PC-3 (cell line): ENCODE data around the gene ARV1. TPM values are rescaled to one million over a fixed set of nuclear protein-coding genes. Genes with fewer than 3 reads are reported as not detected.
A peak's percentile ranks its signal among the peaks of the same experiment; 100 is the strongest.

Experiments
- ATAC-seq: fragments of 200-7000 bp; cut with Tn5 transposase; 2 replicates; pipeline ENCODE4 v1.9.1; 2020; ENCODE audit warnings: mild to moderate bottlenecking, moderate library complexity
- BruUV-seq: library from RNA; stranded (reverse); fragments of 400-500 nt; replicated peaks from 2 replicates; lab custom pipeline; 2021; lab: Mats Ljungman, UMichigan
- CTCF ChIA-PET: fragments of 300-600 bp; sonication (Branson Sonifier 250); formaldehyde crosslinking; loops from one replicate; lab custom pipeline; 2022; ENCODE audit warnings: antibody characterized with exemption; lab: Charles Lee
- POLR2A ChIA-PET: fragments of 300-600 bp; sonication (Branson Sonifier 250); formaldehyde crosslinking; loops from one replicate; lab custom pipeline; 2022; ENCODE audit warnings: antibody characterized with exemption; ENCODE audit not compliant: unreplicated experiment; lab: Charles Lee
- DNase-seq: peaks from one replicate; pipeline ENCODE4 v3.0.0-alpha.2; 2015
- H2AFZ ChIP-seq: fragments of 300-600 bp; sonication (generic); 2 replicates; pipeline ENCODE4 v1.6.0; 2016; ENCODE audit warnings: antibody characterized with exemption, low read length
- H3F3A ChIP-seq: fragments of 300-600 bp; sonication (generic); one replicate; pipeline ENCODE4 v1.6.0; 2017; ENCODE audit warnings: antibody characterized with exemption, low read length, control low read depth, mild to moderate bottlenecking; ENCODE audit not compliant: unreplicated experiment
- H3K27ac ChIP-seq: fragments of 300-600 bp; sonication (generic); 2 replicates; pipeline ENCODE4 v1.5.1; 2016; ENCODE audit warnings: mild to moderate bottlenecking, low read length
- H3K27me3 ChIP-seq: fragments of 300-600 bp; sonication (generic); 2 replicates; pipeline ENCODE4 v1.6.1; 2016; ENCODE audit warnings: low read length, mixed read lengths
- H3K36me3 ChIP-seq: fragments of 300-600 bp; sonication (generic); 2 replicates; pipeline ENCODE4 v1.6.1; 2016; ENCODE audit warnings: low read depth, mixed run types, low read length, mixed read lengths
- H3K4me1 ChIP-seq: fragments of 300-600 bp; sonication (generic); 2 replicates; pipeline ENCODE4 v1.5.1; 2016; ENCODE audit warnings: low read length; ENCODE audit not compliant: insufficient read depth
- H3K4me2 ChIP-seq: fragments of 300-600 bp; sonication (generic); 2 replicates; pipeline ENCODE4 v1.6.0; 2016; ENCODE audit warnings: low read length
- H3K4me3 ChIP-seq: fragments of 300-600 bp; sonication (generic); 2 replicates; pipeline ENCODE4 v1.5.1; 2016; ENCODE audit warnings: mild to moderate bottlenecking, low read length, mixed read lengths
- H3K79me2 ChIP-seq: fragments of 300-600 bp; sonication (generic); 2 replicates; pipeline ENCODE4 v1.6.1; 2017; ENCODE audit warnings: low read length, mixed read lengths
- H3K9ac ChIP-seq: fragments of 300-600 bp; sonication (generic); 2 replicates; pipeline ENCODE4 v1.6.0; 2016; ENCODE audit warnings: mild to moderate bottlenecking, low read length
- H3K9me2 ChIP-seq: fragments of 300-600 bp; sonication (generic); replicated peaks from 2 replicates; pipeline ENCODE4 v1.6.1; 2016; ENCODE audit warnings: mixed run types, low read length, mixed read lengths
- H3K9me3 ChIP-seq: fragments of 300-600 bp; sonication (generic); 2 replicates; pipeline ENCODE4 v1.6.1; 2016; ENCODE audit warnings: low read length, mixed read lengths
- H4K20me1 ChIP-seq: fragments of 300-600 bp; sonication (generic); 2 replicates; pipeline ENCODE4 v1.6.1; 2016; ENCODE audit warnings: low read length, mixed read lengths
- EZH2 ChIP-seq: fragments of 300-600 bp; sonication (generic); IDR thresholded peaks from one replicate; pipeline ENCODE4 v1.6.1; 2017; ENCODE audit warnings: antibody characterized with exemption, mild to moderate bottlenecking, low read length; ENCODE audit not compliant: unreplicated experiment
- EZH2phosphoT487 ChIP-seq: fragments of 300-600 bp; sonication (generic); IDR thresholded peaks from 2 replicates; pipeline ENCODE4 v1.6.1; 2018; ENCODE audit warnings: mild to moderate bottlenecking, antibody characterized with exemption, low read length, borderline replicate concordance
- intact Hi-C: fragments of 100-400 bp; cut with micrococcal nuclease; formaldehyde crosslinking; loops from 2 replicates; pipeline ENCODE4 v1.9.0; 2023
- total RNA-seq: library from RNA; depleted of rRNA; stranded (reverse); fragments of >200 nt; gene quantifications from 2 replicates; pipeline ENCODE4 v1.2.3, GENCODE V29; 2014
- TF ChIP-seq, protein P1 (sequence below): fragments of 300-600 bp; sonication (generic); conservative IDR thresholded peaks from 2 replicates; pipeline ENCODE4 v1.5.1; 2017; ENCODE audit warnings: antibody characterized with exemption, low read depth, mild to moderate bottlenecking, low read length

The ARV1 gene
- total RNA-seq, 1 experiment from 2014 or later = 30.6 TPM

DNA sequence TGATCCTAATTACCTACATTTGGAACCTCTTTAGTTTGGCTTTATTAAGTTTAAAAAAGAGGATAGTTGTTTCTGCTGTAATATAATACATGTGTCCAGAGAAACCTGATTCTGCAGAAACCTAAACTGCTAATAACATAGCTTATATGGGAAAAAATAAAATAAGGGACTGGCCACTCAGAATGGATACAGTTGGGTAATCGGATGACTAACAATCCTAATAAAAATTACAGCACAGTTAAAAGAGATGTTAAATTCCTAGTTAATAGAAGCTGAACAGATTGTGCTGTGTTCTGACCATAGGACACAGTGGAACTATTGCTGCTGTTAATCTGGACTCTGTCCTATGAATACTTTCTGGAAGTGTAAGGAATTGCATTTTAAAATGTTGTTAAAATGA, 16.0 kb downstream of the ARV1 start:
- Histone ChIP-seq H3K4me1 (peaks cover 9% of the 10 kb centered on the region), H3K4me3 (no peak overlapping the region), H3K79me2 (peaks cover 13% of the 10 kb centered on the region), H2AFZ (no peak overlapping the region), H3K9me3 (no peaks in the 10 kb centered on the region), H3F3A (no peaks in the 10 kb centered on the region), H3K9me2 (no peaks in the 10 kb centered on the region), H3K36me3 (peaks cover 62% of the 10 kb centered on the region), H3K27me3 (no peaks in the 10 kb centered on the region), H3K9ac (no peak overlapping the region), H3K4me2 (no peak overlapping the region), H4K20me1 (peaks cover 1% of the 10 kb centered on the region; the same call in 1 of the 2 replicates), H3K27ac (no peak overlapping the region)
- ChIA-PET POLR2A (no interaction called here), CTCF (no interaction called here)
- no TSS peak for BruUV-seq
- intact Hi-C loops = no loop called here
- DNase-seq (no peak), ATAC-seq (peak; percentile 87)
- TF ChIP-seq, protein P1, sequence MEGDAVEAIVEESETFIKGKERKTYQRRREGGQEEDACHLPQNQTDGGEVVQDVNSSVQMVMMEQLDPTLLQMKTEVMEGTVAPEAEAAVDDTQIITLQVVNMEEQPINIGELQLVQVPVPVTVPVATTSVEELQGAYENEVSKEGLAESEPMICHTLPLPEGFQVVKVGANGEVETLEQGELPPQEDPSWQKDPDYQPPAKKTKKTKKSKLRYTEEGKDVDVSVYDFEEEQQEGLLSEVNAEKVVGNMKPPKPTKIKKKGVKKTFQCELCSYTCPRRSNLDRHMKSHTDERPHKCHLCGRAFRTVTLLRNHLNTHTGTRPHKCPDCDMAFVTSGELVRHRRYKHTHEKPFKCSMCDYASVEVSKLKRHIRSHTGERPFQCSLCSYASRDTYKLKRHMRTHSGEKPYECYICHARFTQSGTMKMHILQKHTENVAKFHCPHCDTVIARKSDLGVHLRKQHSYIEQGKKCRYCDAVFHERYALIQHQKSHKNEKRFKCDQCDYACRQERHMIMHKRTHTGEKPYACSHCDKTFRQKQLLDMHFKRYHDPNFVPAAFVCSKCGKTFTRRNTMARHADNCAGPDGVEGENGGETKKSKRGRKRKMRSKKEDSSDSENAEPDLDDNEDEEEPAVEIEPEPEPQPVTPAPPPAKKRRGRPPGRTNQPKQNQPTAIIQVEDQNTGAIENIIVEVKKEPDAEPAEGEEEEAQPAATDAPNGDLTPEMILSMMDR = no peak
- TF ChIP-seq EZH2phosphoT487 (no peak), EZH2 (no peak)

DNA sequence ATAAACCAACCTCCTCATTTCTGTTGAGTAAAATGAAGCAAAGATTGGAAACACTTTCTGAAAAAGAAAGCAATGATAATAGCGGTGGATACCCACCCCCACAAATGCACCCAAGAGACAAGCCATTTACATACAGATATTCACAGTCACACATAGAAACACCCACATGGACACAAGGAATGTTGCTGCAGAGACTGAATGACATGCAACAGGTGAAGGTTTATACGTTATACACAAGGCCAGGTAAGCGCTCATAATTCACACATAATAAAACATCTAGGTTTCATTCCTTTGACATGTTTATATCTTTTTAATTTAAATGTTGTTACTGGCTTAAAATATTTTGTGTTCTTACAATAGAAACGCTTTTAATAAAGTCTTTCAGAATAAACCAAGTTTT, 21.3 kb downstream of the ARV1 start:
- Histone ChIP-seq H3F3A (no peaks in the 10 kb centered on the region), H2AFZ (no peak overlapping the region), H3K4me3 (no peak overlapping the region), H3K4me1 (no peaks in the 10 kb centered on the region), H3K9me2 (no peaks in the 10 kb centered on the region), H3K27me3 (no peaks in the 10 kb centered on the region), H3K36me3 (peaks cover 72% of the 10 kb centered on the region), H3K79me2 (no peaks in the 10 kb centered on the region), H3K9me3 (no peaks in the 10 kb centered on the region), H4K20me1 (no peaks in the 10 kb centered on the region), H3K4me2 (no peak overlapping the region), H3K9ac (no peak overlapping the region), H3K27ac (no peak overlapping the region)
- intact Hi-C loops = no loop called here
- DNase-seq = no peak
- no TSS peak for BruUV-seq
- TF ChIP-seq EZH2 (no peak), EZH2phosphoT487 (no peak)
- TF ChIP-seq, protein P1 = no peak
- ATAC-seq = no peak
- ChIA-PET CTCF (no interaction called here), POLR2A (no interaction called here)

DNA sequence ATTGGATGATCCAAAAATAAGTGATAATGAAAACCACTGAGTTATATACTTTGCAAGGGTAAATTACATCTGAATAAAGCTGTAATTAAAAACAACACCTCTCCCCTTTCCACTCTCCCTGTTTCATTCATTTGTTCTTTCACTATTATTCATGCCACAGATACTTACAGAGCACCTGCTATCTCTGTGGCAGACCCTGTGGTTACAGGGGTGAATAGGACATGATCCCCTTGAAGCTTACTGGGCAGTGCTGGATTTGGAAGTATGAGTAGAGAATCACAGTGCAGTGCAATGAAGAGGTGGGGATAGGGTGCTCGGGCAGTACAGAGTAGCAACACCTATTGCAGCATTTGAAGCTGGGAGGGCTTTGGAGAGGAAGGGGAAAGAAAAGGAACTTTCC, 21.7 kb downstream of the ARV1 start:
- no peaks in the 10 kb centered on the region for H4K20me1 ChIP-seq
- peaks cover 67% of the 10 kb centered on the region for H3K36me3 ChIP-seq
- no TSS peak for BruUV-seq
- H3K4me1 ChIP-seq = no peaks in the 10 kb centered on the region
- CTCF ChIA-PET = no interaction called here
- no peaks in the 10 kb centered on the region for H3K9me3 ChIP-seq
- POLR2A ChIA-PET = no interaction called here
- ATAC-seq (no peak), DNase-seq (no peak)
- H3K4me2 ChIP-seq = no peak overlapping the region
- H3K79me2 ChIP-seq = no peaks in the 10 kb centered on the region
- no peak overlapping the region for H3K9ac ChIP-seq
- no peak overlapping the region for H3K4me3 ChIP-seq
- H3F3A ChIP-seq = no peaks in the 10 kb centered on the region
- H3K27ac ChIP-seq = no peak overlapping the region
- intact Hi-C loops = no loop called here
- no peaks in the 10 kb centered on the region for H3K9me2 ChIP-seq
- no peaks in the 10 kb centered on the region for H3K27me3 ChIP-seq
- TF ChIP-seq, protein P1 = no peak
- TF ChIP-seq EZH2 (no peak), EZH2phosphoT487 (no peak)
- no peak overlapping the region for H2AFZ ChIP-seq
